ENCODE results near the gene USP9Y.

Gene USP9Y

DNA sequence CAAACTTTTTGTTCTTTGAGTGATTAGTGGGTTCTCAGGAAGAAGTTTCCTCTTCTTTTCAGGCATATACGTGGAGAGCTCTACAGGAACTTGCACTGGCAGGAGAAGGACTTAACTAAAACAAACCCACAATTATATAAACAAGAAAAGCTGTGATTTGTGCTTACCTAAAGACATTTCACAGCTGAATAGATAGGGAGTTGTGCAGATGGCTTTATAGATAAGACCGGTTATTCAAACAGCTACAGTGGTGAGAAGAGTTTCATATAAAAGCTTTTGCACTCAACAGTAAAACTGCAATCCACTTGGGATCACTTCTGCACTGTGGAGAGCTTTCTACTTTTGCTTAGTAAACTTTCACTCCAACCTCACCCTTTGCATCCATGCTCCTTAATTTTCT, 197.6 kb downstream of the USP9Y start:
- no peak overlapping the region for H3K4me3 ChIP-seq (ENCODE audit: low read length)
- no peak for DNase-seq (ENCODE audit: low read depth)
- TF ChIP-seq, protein P1, sequence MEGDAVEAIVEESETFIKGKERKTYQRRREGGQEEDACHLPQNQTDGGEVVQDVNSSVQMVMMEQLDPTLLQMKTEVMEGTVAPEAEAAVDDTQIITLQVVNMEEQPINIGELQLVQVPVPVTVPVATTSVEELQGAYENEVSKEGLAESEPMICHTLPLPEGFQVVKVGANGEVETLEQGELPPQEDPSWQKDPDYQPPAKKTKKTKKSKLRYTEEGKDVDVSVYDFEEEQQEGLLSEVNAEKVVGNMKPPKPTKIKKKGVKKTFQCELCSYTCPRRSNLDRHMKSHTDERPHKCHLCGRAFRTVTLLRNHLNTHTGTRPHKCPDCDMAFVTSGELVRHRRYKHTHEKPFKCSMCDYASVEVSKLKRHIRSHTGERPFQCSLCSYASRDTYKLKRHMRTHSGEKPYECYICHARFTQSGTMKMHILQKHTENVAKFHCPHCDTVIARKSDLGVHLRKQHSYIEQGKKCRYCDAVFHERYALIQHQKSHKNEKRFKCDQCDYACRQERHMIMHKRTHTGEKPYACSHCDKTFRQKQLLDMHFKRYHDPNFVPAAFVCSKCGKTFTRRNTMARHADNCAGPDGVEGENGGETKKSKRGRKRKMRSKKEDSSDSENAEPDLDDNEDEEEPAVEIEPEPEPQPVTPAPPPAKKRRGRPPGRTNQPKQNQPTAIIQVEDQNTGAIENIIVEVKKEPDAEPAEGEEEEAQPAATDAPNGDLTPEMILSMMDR (conservative IDR thresholded peaks at IDR 0.05; ENCODE audit: low read length): no peak

- peak; percentile 95 for DNase-seq (ENCODE audit: low read depth)
- TF ChIP-seq, protein P1 (conservative IDR thresholded peaks at IDR 0.05; ENCODE audit: low read length): no peak
- H3K4me3 ChIP-seq (ENCODE audit: low read length): peak within 1 kb of the TSS; percentile 94
Observed at GRCh38 chrY:12904618-12905516, 203.8 kb downstream of the USP9Y start, which contains the start of gene DDX3Y. Gene DDX3Y, plus strand, starts transcription at chrY:12904868. Its CDS starts 69 bp downstream, at chrY:12904937.

DNA sequence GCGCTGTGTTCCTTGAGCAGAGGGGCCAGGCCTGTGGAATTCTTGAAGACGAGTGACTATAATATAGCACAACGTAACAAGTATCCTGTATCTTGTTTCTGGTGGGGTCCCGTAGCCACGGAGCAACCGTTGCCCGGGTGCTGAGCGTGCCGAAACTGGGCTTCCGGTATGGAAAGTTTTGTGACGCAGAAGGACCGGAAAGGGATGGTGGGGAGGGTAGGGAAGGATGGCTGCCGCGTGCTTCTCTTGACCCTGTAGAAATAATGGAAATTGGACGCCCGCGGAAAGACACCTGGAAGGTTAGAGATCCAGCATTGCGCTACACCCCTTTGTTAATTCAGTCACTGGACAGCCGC, 204.5 kb downstream of the USP9Y start:
- DNase-seq (ENCODE audit: low read depth): peak; percentile 71
- H3K4me3 ChIP-seq (ENCODE audit: low read length): peak overlapping the region; percentile 94
- TF ChIP-seq, protein P1 (conservative IDR thresholded peaks at IDR 0.05; ENCODE audit: low read length): no peak

DNA sequence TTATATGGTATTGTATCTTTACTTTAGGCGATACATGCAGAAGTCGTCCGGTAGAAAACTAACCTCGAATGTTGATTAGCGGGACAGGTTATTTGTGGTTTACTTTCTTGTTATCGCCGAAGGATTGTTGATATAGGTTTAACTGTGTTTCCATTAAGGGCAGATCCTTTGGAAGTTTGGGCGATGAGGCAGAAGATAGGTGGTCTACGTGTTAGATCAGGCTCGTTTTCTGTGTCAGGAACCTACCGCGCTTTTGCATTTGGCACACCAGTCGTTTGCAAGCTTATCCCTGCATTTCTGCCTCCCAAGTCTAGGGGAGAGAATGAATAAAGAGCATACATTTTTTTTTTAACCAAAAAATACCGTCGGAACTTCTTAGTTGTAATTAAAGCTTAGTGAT, 204.9 kb downstream of the USP9Y start:
- H3K4me3 ChIP-seq (ENCODE audit: low read length): peak overlapping the region; percentile 94
- no peak for DNase-seq (ENCODE audit: low read depth)
- TF ChIP-seq, protein P1 (conservative IDR thresholded peaks at IDR 0.05; ENCODE audit: low read length): no peak
